WTC11 (cell line): ENCODE data around the gene CFAP99.

Experiments used
- CREM ChIP-seq: sonication (generic); formaldehyde crosslinking; IDR thresholded peaks from 2 replicates; pipeline ENCODE4 v1.8.1; 2022; ENCODE audit warnings: mild to moderate bottlenecking, missing genetic modification reagents, moderate library complexity
- CTCF ChIP-seq: fragments of 200-600 bp; IDR thresholded peaks from 2 replicates; pipeline ENCODE4 v1.8.0; 2022; ENCODE audit warnings: antibody characterized with exemption
- ETV6 ChIP-seq: sonication (generic); formaldehyde crosslinking; IDR thresholded peaks from 2 replicates; pipeline ENCODE4 v1.8.1; 2022; ENCODE audit warnings: mild to moderate bottlenecking, missing genetic modification reagents
- TCF7 ChIP-seq: sonication (generic); formaldehyde crosslinking; IDR thresholded peaks from 2 replicates; pipeline ENCODE4 v1.8.0; 2022; ENCODE audit warnings: mild to moderate bottlenecking, low read depth, missing genetic modification reagents, moderate library complexity
- ZBTB21 ChIP-seq: sonication (generic); formaldehyde crosslinking; IDR thresholded peaks from 2 replicates; pipeline ENCODE4 v1.8.1; 2023; ENCODE audit warnings: mild to moderate bottlenecking, missing genetic modification reagents, borderline replicate concordance
- ZSCAN18 ChIP-seq: fragments of 250-450 bp; sonication (Bioruptor Pico); IDR thresholded peaks from 2 replicates; pipeline ENCODE4 v2.1.2; 2022; ENCODE audit warnings: mild to moderate bottlenecking, moderate library complexity
- TF ChIP-seq, protein P1 (sequence below): sonication (generic); formaldehyde crosslinking; IDR thresholded peaks from 2 replicates; pipeline ENCODE4 v1.8.1; 2023; ENCODE audit warnings: mild to moderate bottlenecking, missing genetic modification reagents
- TF ChIP-seq, protein P2 (sequence below): sonication (generic); formaldehyde crosslinking; conservative IDR thresholded peaks from 2 replicates; pipeline ENCODE4 v1.8.1; 2023; ENCODE audit warnings: mild to moderate bottlenecking, low read depth, missing genetic modification reagents, moderate library complexity
- TF ChIP-seq, protein P3 (sequence below): sonication (generic); formaldehyde crosslinking; IDR thresholded peaks from 2 replicates; pipeline ENCODE4 v1.8.0; 2022; ENCODE audit warnings: missing genetic modification reagents
- TF ChIP-seq, protein P4 (sequence below): sonication (generic); formaldehyde crosslinking; IDR thresholded peaks from 2 replicates; pipeline ENCODE4 v1.8.1; 2023; ENCODE audit warnings: mild to moderate bottlenecking, missing genetic modification reagents, moderate library complexity
- TF ChIP-seq, protein P5 (sequence below): sonication (generic); formaldehyde crosslinking; IDR thresholded peaks from 2 replicates; pipeline ENCODE4 v1.8.1; 2023; ENCODE audit warnings: mild to moderate bottlenecking, missing genetic modification reagents
- TF ChIP-seq, protein P6 (sequence below): fragments of 250-450 bp; sonication (Bioruptor Pico); IDR thresholded peaks from 2 replicates; pipeline ENCODE4 v1.9.0; 2021; ENCODE audit warnings: moderate library complexity, mild to moderate bottlenecking, inconsistent platforms, borderline replicate concordance
- TF ChIP-seq, protein P7 (sequence below): sonication (generic); formaldehyde crosslinking; IDR thresholded peaks from 2 replicates; pipeline ENCODE4 v1.8.1; 2022; ENCODE audit warnings: low read depth, missing genetic modification reagents, borderline replicate concordance

- TF ChIP-seq CTCF (no peak), ZBTB21 (no peak), ETV6 (CRISPR knock-in tag) (no peak), CREM (CRISPR knock-in tag) (no peak), TCF7 (CRISPR knock-in tag) (no peak), ZSCAN18 (CRISPR knock-in tag) (no peak)
- TF ChIP-seq, protein P1, sequence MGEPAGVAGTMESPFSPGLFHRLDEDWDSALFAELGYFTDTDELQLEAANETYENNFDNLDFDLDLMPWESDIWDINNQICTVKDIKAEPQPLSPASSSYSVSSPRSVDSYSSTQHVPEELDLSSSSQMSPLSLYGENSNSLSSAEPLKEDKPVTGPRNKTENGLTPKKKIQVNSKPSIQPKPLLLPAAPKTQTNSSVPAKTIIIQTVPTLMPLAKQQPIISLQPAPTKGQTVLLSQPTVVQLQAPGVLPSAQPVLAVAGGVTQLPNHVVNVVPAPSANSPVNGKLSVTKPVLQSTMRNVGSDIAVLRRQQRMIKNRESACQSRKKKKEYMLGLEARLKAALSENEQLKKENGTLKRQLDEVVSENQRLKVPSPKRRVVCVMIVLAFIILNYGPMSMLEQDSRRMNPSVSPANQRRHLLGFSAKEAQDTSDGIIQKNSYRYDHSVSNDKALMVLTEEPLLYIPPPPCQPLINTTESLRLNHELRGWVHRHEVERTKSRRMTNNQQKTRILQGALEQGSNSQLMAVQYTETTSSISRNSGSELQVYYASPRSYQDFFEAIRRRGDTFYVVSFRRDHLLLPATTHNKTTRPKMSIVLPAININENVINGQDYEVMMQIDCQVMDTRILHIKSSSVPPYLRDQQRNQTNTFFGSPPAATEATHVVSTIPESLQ (CRISPR knock-in tag) = no peak
- TF ChIP-seq, protein P2, sequence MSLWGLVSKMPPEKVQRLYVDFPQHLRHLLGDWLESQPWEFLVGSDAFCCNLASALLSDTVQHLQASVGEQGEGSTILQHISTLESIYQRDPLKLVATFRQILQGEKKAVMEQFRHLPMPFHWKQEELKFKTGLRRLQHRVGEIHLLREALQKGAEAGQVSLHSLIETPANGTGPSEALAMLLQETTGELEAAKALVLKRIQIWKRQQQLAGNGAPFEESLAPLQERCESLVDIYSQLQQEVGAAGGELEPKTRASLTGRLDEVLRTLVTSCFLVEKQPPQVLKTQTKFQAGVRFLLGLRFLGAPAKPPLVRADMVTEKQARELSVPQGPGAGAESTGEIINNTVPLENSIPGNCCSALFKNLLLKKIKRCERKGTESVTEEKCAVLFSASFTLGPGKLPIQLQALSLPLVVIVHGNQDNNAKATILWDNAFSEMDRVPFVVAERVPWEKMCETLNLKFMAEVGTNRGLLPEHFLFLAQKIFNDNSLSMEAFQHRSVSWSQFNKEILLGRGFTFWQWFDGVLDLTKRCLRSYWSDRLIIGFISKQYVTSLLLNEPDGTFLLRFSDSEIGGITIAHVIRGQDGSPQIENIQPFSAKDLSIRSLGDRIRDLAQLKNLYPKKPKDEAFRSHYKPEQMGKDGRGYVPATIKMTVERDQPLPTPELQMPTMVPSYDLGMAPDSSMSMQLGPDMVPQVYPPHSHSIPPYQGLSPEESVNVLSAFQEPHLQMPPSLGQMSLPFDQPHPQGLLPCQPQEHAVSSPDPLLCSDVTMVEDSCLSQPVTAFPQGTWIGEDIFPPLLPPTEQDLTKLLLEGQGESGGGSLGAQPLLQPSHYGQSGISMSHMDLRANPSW (CRISPR knock-in tag) = no peak
- TF ChIP-seq, protein P3, sequence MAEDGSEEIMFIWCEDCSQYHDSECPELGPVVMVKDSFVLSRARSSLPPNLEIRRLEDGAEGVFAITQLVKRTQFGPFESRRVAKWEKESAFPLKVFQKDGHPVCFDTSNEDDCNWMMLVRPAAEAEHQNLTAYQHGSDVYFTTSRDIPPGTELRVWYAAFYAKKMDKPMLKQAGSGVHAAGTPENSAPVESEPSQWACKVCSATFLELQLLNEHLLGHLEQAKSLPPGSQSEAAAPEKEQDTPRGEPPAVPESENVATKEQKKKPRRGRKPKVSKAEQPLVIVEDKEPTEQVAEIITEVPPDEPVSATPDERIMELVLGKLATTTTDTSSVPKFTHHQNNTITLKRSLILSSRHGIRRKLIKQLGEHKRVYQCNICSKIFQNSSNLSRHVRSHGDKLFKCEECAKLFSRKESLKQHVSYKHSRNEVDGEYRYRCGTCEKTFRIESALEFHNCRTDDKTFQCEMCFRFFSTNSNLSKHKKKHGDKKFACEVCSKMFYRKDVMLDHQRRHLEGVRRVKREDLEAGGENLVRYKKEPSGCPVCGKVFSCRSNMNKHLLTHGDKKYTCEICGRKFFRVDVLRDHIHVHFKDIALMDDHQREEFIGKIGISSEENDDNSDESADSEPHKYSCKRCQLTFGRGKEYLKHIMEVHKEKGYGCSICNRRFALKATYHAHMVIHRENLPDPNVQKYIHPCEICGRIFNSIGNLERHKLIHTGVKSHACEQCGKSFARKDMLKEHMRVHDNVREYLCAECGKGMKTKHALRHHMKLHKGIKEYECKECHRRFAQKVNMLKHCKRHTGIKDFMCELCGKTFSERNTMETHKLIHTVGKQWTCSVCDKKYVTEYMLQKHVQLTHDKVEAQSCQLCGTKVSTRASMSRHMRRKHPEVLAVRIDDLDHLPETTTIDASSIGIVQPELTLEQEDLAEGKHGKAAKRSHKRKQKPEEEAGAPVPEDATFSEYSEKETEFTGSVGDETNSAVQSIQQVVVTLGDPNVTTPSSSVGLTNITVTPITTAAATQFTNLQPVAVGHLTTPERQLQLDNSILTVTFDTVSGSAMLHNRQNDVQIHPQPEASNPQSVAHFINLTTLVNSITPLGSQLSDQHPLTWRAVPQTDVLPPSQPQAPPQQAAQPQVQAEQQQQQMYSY (CRISPR knock-in tag) = no peak
- TF ChIP-seq, protein P4, sequence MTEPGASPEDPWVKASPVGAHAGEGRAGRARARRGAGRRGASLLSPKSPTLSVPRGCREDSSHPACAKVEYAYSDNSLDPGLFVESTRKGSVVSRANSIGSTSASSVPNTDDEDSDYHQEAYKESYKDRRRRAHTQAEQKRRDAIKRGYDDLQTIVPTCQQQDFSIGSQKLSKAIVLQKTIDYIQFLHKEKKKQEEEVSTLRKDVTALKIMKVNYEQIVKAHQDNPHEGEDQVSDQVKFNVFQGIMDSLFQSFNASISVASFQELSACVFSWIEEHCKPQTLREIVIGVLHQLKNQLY (CRISPR knock-in tag) = no peak
- TF ChIP-seq, protein P5, sequence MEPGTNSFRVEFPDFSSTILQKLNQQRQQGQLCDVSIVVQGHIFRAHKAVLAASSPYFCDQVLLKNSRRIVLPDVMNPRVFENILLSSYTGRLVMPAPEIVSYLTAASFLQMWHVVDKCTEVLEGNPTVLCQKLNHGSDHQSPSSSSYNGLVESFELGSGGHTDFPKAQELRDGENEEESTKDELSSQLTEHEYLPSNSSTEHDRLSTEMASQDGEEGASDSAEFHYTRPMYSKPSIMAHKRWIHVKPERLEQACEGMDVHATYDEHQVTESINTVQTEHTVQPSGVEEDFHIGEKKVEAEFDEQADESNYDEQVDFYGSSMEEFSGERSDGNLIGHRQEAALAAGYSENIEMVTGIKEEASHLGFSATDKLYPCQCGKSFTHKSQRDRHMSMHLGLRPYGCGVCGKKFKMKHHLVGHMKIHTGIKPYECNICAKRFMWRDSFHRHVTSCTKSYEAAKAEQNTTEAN = no peak
- TF ChIP-seq, protein P6, sequence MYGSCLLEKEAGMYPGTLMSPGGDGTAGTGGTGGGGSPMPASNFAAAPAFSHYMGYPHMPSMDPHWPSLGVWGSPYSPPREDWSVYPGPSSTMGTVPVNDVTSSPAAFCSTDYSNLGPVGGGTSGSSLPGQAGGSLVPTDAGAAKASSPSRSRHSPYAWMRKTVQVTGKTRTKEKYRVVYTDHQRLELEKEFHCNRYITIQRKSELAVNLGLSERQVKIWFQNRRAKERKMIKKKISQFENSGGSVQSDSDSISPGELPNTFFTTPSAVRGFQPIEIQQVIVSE (CRISPR knock-in tag) = no peak
- TF ChIP-seq, protein P7, sequence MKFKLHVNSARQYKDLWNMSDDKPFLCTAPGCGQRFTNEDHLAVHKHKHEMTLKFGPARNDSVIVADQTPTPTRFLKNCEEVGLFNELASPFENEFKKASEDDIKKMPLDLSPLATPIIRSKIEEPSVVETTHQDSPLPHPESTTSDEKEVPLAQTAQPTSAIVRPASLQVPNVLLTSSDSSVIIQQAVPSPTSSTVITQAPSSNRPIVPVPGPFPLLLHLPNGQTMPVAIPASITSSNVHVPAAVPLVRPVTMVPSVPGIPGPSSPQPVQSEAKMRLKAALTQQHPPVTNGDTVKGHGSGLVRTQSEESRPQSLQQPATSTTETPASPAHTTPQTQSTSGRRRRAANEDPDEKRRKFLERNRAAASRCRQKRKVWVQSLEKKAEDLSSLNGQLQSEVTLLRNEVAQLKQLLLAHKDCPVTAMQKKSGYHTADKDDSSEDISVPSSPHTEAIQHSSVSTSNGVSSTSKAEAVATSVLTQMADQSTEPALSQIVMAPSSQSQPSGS = no peak
Measured at GRCh38 chr4:2386717-2387116, 32.0 kb upstream of the CFAP99 start.
